DOHH2 (cell line): ENCODE results near the gene ATF5.
"Not testable (repeated sequence)": the region's sequence is repeated elsewhere in the genome, so short reads cannot be mapped to it uniquely, and the experiment has no call there.

Experiments
- H3F3A ChIP-seq: fragments of 200-600 bp; sonication (generic), shearing (Covaris generic); 2 replicates; pipeline ENCODE4 v1.6.0; 2016; ENCODE audit warnings: antibody characterized with exemption, mild to moderate bottlenecking; ENCODE audit not compliant: control insufficient read depth, insufficient read depth
- H3K27ac ChIP-seq: fragments of 200-600 bp; sonication (generic); 2 replicates; pipeline ENCODE4 v1.5.1; 2014; ENCODE audit warnings: low read depth, mild to moderate bottlenecking, low read length, moderate library complexity
- H3K27me3 ChIP-seq: fragments of 200-600 bp; sonication (generic); 2 replicates; pipeline ENCODE4 v1.6.1; 2014; ENCODE audit warnings: mild to moderate bottlenecking, low read length, mixed read lengths; ENCODE audit not compliant: control insufficient read depth
- H3K36me3 ChIP-seq: fragments of 200-600 bp; sonication (generic); 2 replicates; pipeline ENCODE4 v1.6.1; 2014; ENCODE audit warnings: mild to moderate bottlenecking, low read length, moderate library complexity, mixed read lengths; ENCODE audit not compliant: control insufficient read depth
- H3K4me1 ChIP-seq: fragments of 200-600 bp; sonication (generic); 2 replicates; pipeline ENCODE4 v1.6.1; 2014; ENCODE audit warnings: mild to moderate bottlenecking, low read length, mixed read lengths; ENCODE audit not compliant: control insufficient read depth
- H3K4me2 ChIP-seq: fragments of 200-600 bp; sonication (generic); 2 replicates; pipeline ENCODE4 v1.6.0; 2014; ENCODE audit warnings: mild to moderate bottlenecking, low read length, moderate library complexity
- H3K4me3 ChIP-seq: fragments of 200-600 bp; sonication (generic); 2 replicates; pipeline ENCODE4 v1.5.1; 2014; ENCODE audit warnings: mild to moderate bottlenecking, low read length, mixed read lengths
- H3K79me2 ChIP-seq: fragments of 200-600 bp; sonication (generic); 2 replicates; pipeline ENCODE4 v1.6.1; 2014; ENCODE audit warnings: mild to moderate bottlenecking, low read length, mixed read lengths; ENCODE audit not compliant: control insufficient read depth
- H3K9me2 ChIP-seq: fragments of 200-600 bp; sonication (generic); replicated peaks from 2 replicates; pipeline ENCODE4 v1.6.1; 2014; ENCODE audit warnings: mild to moderate bottlenecking, low read length, mixed read lengths; ENCODE audit not compliant: control insufficient read depth
- H3K9me3 ChIP-seq: fragments of 200-600 bp; sonication (generic); 2 replicates; pipeline ENCODE4 v1.6.1; 2014; ENCODE audit warnings: antibody characterized with exemption, low read length, mixed read lengths; ENCODE audit not compliant: control insufficient read depth, insufficient read depth
- H4K20me1 ChIP-seq: fragments of 200-600 bp; sonication (generic); 2 replicates; pipeline ENCODE4 v1.6.0; 2014; ENCODE audit warnings: low read depth, mild to moderate bottlenecking, antibody characterized with exemption, low read length, moderate library complexity; ENCODE audit not compliant: control insufficient read depth, insufficient read depth
- CTCF ChIP-seq: fragments of 200-600 bp; sonication (generic); IDR thresholded peaks from one replicate; pipeline ENCODE4 v1.5.1; 2014; ENCODE audit warnings: antibody characterized with exemption, mild to moderate bottlenecking, low read depth, low read length; ENCODE audit not compliant: poor library complexity, severe bottlenecking
- EZH2phosphoT487 ChIP-seq: fragments of 200-600 bp; sonication (generic); IDR thresholded peaks from 2 replicates; pipeline ENCODE4 v1.6.1; 2017; ENCODE audit warnings: borderline replicate concordance, mild to moderate bottlenecking, antibody characterized with exemption, low read length, moderate library complexity, mixed read lengths

Gene ATF5

GRCh38 chr19:49956115-49956495 lies 27.1 kb downstream of the ATF5 start:
- no peak for TF ChIP-seq CTCF
- no peak for TF ChIP-seq EZH2phosphoT487

GRCh38 chr19:49957262-49957915 lies 28.4 kb downstream of the ATF5 start:
- no peaks in the 10 kb centered on the region for H3K9me2 ChIP-seq

More at GRCh38 chr19:49956115-49956495, 27.1 kb downstream of the ATF5 start:
- Histone ChIP-seq H3K9me2 (no peaks in the 10 kb centered on the region), H4K20me1 (no peaks in the 10 kb centered on the region), H3K4me2 (no peak overlapping the region), H3K27ac (no peak overlapping the region), H3K36me3 (no peaks in the 10 kb centered on the region), H3K9me3 (no peaks in the 10 kb centered on the region), H3F3A (no peaks in the 10 kb centered on the region), H3K79me2 (no peaks in the 10 kb centered on the region), H3K4me1 (peaks cover 14% of the 10 kb centered on the region), H3K27me3 (peaks cover 14% of the 10 kb centered on the region; the same call in 1 of the 2 replicates), H3K4me3 (no peak overlapping the region)

DNA sequence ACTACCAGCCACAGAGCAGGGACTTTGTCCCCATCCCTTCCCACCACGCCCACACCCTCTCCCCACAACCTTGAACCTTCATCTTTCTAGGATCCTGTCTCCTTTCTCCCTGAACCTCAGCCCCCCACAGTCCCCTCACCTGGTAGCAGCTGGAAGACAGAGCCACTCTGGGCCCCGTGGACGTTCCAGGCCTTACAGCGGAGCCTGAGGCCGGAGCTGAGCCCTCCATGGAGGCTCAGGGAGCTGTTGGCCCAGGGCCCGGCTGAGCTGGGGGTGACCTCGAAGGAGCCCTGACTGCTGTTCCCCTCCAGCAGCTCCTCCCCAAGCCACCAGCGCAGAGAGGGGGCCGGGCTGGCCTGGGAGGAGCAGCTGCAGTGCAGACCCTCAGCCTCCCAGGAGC lies 29.1 kb downstream of the ATF5 start:
- H3F3A ChIP-seq, H3K9me3 ChIP-seq, H3K4me2 ChIP-seq, H3K4me3 ChIP-seq, H3K79me2 ChIP-seq, H3K36me3 ChIP-seq, H4K20me1 ChIP-seq, H3K27ac ChIP-seq, H3K9me2 ChIP-seq: not testable (repeated sequence)
- Histone ChIP-seq H3K4me1 (peaks cover 14% of the 10 kb centered on the region), H3K27me3 (peaks cover 14% of the 10 kb centered on the region; the same call in 1 of the 2 replicates)

More at GRCh38 chr19:49957262-49957915, 28.4 kb downstream of the ATF5 start:
- no peaks in the 10 kb centered on the region for H3K36me3 ChIP-seq
- no peaks in the 10 kb centered on the region for H3F3A ChIP-seq
- no peaks in the 10 kb centered on the region for H3K9me3 ChIP-seq
- no peaks in the 10 kb centered on the region for H4K20me1 ChIP-seq
- no peak overlapping the region for H3K27ac ChIP-seq
- no peak overlapping the region for H3K4me3 ChIP-seq
- no peaks in the 10 kb centered on the region for H3K79me2 ChIP-seq
- TF ChIP-seq CTCF, result no peak
- TF ChIP-seq EZH2phosphoT487, result no peak
- H3K4me2 ChIP-seq, result no peak overlapping the region
- H3K27me3 ChIP-seq, result peaks cover 14% of the 10 kb centered on the region; the same call in 1 of the 2 replicates
- peaks cover 14% of the 10 kb centered on the region for H3K4me1 ChIP-seq

GRCh38 chr19:49958596-49958995 lies 29.6 kb downstream of the ATF5 start:
- not testable (repeated sequence) for H3K27me3 ChIP-seq, H3K9me3 ChIP-seq, H3K27ac ChIP-seq, H3K4me3 ChIP-seq, H3K9me2 ChIP-seq, H3F3A ChIP-seq, H3K36me3 ChIP-seq, H3K79me2 ChIP-seq, H3K4me2 ChIP-seq, H4K20me1 ChIP-seq
- peaks cover 11% of the 10 kb centered on the region for H3K4me1 ChIP-seq

DNA sequence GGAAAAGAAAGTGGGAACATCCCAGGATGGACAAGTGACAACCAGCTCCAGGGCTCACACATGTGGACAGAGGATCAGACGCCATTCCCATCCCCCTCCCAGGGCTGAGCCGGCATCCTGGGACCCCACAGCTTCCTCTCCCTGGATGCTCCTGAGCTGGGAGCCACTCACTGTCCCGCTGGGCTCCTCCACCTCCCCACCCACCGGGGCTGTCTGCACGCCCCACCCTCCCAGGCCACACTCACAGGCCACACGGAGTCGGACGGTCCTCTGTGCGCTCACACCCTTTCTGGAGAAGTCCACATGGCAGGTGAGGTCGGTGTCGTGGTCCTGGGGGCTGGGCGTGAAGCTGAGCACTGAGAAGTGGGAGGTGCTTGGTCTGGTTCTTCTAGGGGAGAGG lies 30.9 kb downstream of the ATF5 start:
- H4K20me1 ChIP-seq, H3K79me2 ChIP-seq, H3K9me2 ChIP-seq: not testable (repeated sequence)

DNA sequence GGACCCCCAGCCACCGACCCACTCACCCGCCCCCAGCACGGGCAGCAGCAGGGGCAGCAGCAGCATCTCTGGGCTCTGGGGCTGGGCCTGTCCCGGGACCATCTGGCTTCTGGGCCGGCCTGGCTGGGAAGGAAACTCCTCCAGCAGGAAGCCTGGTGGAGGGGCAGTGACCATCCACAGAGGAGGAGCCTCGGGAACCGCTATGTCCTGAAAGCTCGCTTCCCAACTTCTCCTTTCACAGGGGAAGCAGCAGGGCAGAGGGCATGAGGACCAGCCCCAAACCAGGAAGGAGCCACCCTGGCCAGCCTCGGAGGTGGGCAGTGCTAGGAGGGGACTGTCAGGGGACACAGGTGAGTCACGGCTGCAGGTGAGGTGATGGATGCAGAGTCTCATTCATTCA lies 32.0 kb downstream of the ATF5 start, which contains the start of gene SIGLEC11:
SIGLEC11 (minus strand) TSS at position 193 of the 400 bp plus-strand sequence; CDS start at position 102, 91 bp downstream.
- not testable (repeated sequence) for H3K9me3 ChIP-seq, H3K27me3 ChIP-seq, H3K4me3 ChIP-seq, H3K4me1 ChIP-seq, H3K79me2 ChIP-seq, H4K20me1 ChIP-seq, H3K27ac ChIP-seq, H3K4me2 ChIP-seq, H3F3A ChIP-seq, H3K9me2 ChIP-seq, H3K36me3 ChIP-seq

More for the DNA sequence above, 30.9 kb downstream of the ATF5 start:
- H3K27me3 ChIP-seq, H3K4me3 ChIP-seq, H3K27ac ChIP-seq, H3F3A ChIP-seq, H3K4me1 ChIP-seq, H3K9me3 ChIP-seq, H3K36me3 ChIP-seq, H3K4me2 ChIP-seq: not testable (repeated sequence)
